ENCODE data around the gene LYST.
"Not testable (repeated sequence)": the region's sequence is repeated elsewhere in the genome, so short reads cannot be mapped to it uniquely, and the experiment has no call there.

Gene LYST

DNA sequence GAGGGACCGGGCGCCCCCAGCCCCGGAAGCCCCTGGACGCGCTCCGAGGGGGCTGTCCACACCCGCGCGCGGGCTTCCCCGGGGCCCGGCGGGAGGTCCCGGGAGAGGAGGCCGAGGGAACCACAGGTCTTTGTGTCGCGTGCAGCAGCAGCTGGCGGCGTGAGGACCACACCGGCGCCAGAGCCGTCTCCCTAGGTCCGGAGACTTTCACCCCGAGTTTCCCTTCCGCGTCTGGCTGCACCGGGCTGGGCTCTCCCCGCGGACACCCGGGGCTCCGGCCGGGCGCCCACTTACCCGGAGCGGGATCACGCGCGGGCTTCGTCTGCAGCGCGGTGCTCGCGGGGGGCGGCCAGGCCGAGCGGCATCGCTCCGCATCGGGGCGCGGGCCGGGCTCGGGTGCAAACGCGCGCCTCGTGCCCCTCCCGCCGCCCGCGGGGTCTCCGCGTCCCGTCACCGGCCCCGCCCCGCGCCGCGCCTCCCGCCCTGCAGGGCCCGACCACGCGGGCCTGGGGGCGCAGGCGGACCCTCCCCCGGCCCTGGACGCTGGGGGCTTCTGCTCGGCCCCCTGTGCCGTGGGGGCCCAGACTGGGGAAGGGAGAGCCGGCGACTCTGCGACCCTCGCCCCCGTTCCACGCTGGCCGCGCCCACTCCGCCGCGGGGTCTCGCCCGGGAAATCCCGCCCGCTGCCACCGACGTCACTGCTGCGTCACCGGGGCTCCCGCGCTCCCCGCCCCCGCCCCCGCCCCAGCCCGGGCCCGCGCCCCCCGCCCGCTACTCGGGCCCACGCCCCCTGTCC lies 217.1 kb downstream of the LYST start, which contains the start of gene GNG4:
TSS of gene GNG4 (minus strand) at position 417 of the 796 bp plus-strand sequence. CDS start 65,946 bp downstream, outside the sequence.
- peak in 1 of 2 experiments; percentile 71 for DNase-seq

- DNase-seq: peak in 1 of 2 experiments; percentile 46
Measured at GRCh38 chr1:235648954-235649367, 217.7 kb downstream of the LYST start.

GRCh38 chr1:235648407-235648907 lies 218.2 kb downstream of the LYST start:
- peak; percentile 22 to 51 for DNase-seq

GRCh38 chr1:235647537-235647936 lies 219.2 kb downstream of the LYST start:
- not testable (repeated sequence) for DNase-seq

DNA sequence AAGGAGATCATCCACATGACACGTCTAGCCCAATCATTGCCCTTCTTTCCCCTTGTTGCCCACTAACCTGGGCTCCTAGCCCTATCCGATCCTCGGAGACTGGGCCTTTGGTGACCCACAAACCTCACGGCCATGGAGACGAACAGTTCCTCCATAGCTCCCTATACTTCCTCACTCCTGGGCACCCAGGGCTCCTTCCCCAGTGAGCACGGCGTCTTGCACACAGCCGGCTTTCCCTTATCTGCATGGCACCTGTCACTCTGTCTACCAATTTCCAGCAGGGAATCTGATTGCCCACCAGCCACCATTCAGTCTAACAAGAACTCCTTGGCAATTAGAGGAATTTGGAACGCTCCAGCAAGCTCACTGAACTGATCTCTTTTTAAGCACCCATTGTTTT lies 220.2 kb downstream of the LYST start:
- peak in 1 of 2 experiments; percentile 27 for DNase-seq

DNA sequence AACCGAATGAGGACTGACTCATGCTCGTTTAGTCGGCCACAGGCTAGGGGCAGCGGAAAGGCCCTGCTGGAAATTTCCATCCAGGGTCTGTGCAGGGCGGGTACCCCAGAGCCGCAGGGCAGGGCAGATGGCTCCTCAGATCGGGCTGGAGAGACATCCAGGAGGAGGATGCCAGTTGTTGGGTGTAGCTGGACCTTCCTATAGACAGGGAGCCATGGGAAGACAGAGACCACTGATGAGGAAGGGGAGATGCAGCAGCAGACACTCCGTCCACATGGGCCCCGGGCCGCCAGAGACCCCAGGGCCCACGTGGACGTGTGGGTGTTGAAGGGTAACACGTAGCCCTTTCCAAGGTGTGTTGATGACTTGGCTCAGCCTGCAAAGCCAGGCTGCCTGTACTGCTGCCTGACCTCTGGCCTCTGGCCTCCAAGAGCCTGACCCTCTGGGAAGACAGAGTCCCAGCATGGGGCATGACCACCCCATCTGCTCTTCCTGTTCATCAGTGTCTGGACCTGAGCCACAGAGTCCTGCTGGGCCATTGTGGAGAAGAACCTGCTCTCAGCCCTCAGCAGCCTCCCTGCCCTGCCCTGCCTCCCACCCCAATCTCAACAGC lies 221.9 kb downstream of the LYST start:
- DNase-seq: no peak

DNA sequence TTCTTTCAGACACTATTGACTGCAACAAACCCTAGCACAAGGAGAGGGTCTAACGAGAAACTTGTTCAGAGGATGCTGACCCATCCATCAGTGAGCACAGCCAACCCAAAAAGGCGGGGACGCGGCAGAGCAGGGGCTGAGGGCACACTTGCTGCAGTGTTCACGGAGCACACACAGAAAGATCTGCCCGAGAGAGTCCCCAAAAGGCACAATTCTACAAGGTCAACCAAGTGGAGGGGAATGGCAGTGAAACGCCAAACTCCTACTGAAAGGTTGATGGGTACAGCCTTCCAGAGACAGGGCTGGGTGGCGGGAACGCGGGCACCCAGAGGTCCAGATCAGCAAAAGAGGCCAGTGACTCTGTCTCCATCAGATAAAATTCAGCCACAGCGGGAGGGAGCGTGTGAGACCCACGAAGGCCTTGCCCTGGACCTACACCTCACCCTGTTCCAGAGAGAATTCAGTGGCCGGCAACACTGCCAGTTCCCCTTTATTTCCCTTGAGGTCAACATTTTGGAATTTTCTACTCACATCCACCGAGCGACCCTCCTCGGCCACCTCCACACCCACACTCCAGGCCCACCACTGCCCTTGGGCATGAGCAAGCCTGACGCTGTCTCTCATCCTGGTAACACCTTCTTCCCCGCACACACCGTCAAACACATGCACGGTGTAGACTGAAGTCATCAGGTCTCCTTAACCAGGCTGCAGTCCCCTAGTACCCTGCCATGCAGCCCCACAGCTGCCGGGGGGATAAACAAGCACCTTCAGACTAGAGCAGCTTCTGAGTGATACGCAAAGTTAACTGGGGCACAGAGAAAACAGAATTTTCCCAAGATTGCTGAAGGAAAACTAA lies 222.6 kb downstream of the LYST start:
- DNase-seq: no peak

GRCh38 chr1:235642943-235643371 lies 223.7 kb downstream of the LYST start:
- DNase-seq: no peak

DNA sequence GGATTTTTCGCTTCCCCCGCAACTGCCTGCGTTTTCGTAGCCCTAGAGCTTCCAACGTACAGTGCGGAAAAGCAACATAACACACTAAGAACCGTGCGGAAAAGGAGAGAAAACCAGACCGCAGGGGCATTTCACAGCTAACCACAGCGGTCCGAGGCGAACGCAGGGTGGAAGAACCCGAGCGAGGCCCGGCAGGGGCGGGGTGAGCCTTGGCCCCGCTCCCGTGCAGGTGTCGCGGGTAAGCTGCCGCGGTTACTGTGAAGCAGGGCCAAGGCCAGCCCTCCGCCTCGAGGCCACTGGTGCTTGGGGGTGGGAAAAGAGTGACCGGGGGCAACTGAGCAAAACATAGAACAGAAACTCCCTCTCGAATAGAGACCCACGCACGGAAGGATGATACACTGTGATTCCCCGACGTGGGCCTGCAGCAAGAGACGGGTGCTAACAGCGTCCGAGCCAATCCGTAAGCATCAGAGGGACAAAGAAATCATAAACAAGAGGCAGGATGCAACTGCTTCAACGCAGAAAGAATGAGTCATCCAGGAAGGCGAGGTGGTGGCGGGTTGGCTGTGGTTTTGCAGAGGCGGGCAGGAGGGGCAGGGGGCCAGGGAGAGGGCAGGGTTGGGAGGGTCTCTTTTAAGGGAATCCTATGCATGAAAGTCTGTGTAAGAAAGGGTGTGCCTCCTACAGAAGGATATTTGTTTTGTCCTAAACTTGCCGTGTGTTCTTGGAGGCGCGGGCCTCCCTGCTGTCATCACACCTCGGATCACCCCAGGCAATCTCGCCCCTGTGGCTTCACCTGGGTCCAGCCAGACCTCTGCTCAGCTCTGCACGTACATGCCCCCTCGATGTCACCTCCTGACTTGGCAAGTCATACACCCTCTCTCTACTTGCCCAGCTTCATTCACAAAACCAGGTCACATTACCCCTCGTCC lies 224.4 kb downstream of the LYST start:
- no peak for DNase-seq

GRCh38 chr1:235640580-235640979 lies 226.1 kb downstream of the LYST start:
- no peak for DNase-seq

GRCh38 chr1:235639226-235640205 lies 227.2 kb downstream of the LYST start:
- no peak for DNase-seq

DNA sequence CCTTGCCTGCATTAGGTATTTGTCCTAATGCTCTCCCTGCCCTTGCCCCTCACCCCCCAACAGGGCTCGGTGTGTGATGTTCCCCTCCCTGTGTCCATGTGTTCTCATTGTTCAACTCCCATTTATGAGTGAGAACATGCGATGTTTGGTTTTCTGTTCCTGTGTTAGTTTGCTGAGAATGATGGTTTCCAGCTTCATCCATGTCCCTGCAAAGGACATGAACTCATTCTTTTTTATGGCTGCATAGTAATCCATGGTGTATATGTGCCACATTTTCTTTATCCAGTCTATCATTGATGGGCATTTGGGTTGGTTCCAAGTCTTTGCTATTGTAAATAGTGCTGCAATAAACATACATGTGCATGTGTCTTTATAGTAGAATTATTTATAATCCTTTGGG lies 228.1 kb downstream of the LYST start:
- not testable (repeated sequence) for DNase-seq

GRCh38 chr1:235637756-235638534 lies 228.8 kb downstream of the LYST start:
- DNase-seq: no peak

- no peak for DNase-seq
Measured at GRCh38 chr1:235635938-235636662, 230.6 kb downstream of the LYST start.

GRCh38 chr1:235632506-235633401 lies 234.0 kb downstream of the LYST start:
- no peak for DNase-seq

GRCh38 chr1:235631816-235632215 lies 234.9 kb downstream of the LYST start:
- no peak for DNase-seq

GRCh38 chr1:235628316-235629005 lies 238.2 kb downstream of the LYST start:
- no peak for DNase-seq
